K562 (cell line): ENCODE data around the gene C19orf12. TPM values are rescaled to one million over a fixed set of nuclear protein-coding genes. Genes with fewer than 3 reads are reported as not detected.

Source experiments
- ARID1B ChIP-seq: fragments of 450-650 bp; IDR thresholded peaks from 2 replicates; pipeline ENCODE4 v1.6.1; 2016; ENCODE audit warnings: antibody characterized with exemption, mild to moderate bottlenecking, inconsistent platforms
- CCNT2 ChIP-seq: IDR thresholded peaks from 2 replicates; pipeline ENCODE4 v1.6.1; 2011; ENCODE audit warnings: borderline replicate concordance, low read depth, mild to moderate bottlenecking, moderate library complexity, mixed read lengths, low read length; ENCODE audit not compliant: insufficient read length; ENCODE audit errors: extremely low read depth
- MAZ ChIP-seq, 2 experiments: fragments of 450-650 bp in 1 of 2; sonication (generic) in 1 of 2; formaldehyde crosslinking; IDR thresholded peaks in 1 of 2; conservative IDR thresholded peaks in 1 of 2; 2 replicates each; pipeline versions ENCODE4 v1.4.0 to v1.5.0; 2020; ENCODE audit warnings: mild to moderate bottlenecking in 1 of 2, missing genetic modification reagents in 1 of 2
- ZBTB40 ChIP-seq, 2 experiments: fragments of 450-650 bp in 1 of 2; sonication (generic) in 1 of 2; formaldehyde crosslinking in 1 of 2; IDR thresholded peaks; 2 replicates each; pipeline versions ENCODE4 v1.7.1 to v1.9.0; 2016 to 2022; ENCODE audit warnings: inconsistent platforms in 1 of 2, mild to moderate bottlenecking in 1 of 2, missing genetic modification reagents in 1 of 2
- polyA plus RNA-seq, 8 experiments: library from polyadenylated mRNA; depleted of rRNA in 4 of 8; stranded (reverse) in 5 of 8; unstranded in 3 of 8; fragments of >200 nt; fragmentation: Nextera tagmentation in 2 of 8; fragmentation: Illumina TruSeq in 1 of 8; extraction: Ambion mirVana in 2 of 8; extraction: Trizol in 1 of 8; gene quantifications; 2 replicates each; pipeline versions ENCODE4 v1.2.1 to v1.2.3, GENCODE V29; 2011 to 2014; ENCODE audit warnings: inconsistent platforms in 1 of 8, missing spikeins in 1 of 8
- total RNA-seq, 7 experiments: library from RNA; depleted of rRNA in 6 of 7; stranded (reverse); fragments of >200 nt in 6 of 7; fragmentation: Illumina TruSeq in 2 of 7; extraction: Trizol in 2 of 7; gene quantifications; 2 replicates each; pipeline versions ENCODE4 v1.2.1 to v1.2.3, GENCODE V29; 2011 to 2021; ENCODE audit warnings: low replicate concordance in 1 of 7
- TF ChIP-seq, protein P1 (sequence below): fragments of 450-650 bp; IDR thresholded peaks from 2 replicates; pipeline ENCODE4 v1.6.1; 2016; ENCODE audit warnings: antibody characterized with exemption

The C19orf12 gene
- total and polyA plus RNA-seq, 9 of the 15 experiments (the other 6 are each of a cell fraction or from before 2014, with no cell fraction given): 1.9 to 14.5 (median 10.2) TPM

DNA sequence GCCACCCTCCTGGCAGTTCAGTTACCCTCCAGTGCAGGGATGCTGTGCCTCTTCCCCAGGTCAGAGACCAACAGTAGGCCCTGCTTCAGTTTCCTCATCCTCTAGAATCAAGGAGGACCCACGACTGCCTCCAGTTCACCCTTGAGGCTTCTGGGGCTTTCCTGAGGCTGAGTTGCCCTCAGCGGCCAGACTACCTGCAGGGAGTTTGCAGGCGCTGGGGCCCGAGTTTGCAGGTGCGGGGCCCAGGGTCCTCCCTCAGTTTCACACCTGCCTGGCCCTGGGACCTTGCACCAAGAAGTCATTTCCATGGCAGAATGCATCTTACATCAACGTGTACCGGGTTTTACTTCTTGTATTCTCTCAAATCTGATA is 38.9 kb upstream of the C19orf12 start (continued):
- no peak for TF ChIP-seq ARID1B
- TF ChIP-seq, protein P1, sequence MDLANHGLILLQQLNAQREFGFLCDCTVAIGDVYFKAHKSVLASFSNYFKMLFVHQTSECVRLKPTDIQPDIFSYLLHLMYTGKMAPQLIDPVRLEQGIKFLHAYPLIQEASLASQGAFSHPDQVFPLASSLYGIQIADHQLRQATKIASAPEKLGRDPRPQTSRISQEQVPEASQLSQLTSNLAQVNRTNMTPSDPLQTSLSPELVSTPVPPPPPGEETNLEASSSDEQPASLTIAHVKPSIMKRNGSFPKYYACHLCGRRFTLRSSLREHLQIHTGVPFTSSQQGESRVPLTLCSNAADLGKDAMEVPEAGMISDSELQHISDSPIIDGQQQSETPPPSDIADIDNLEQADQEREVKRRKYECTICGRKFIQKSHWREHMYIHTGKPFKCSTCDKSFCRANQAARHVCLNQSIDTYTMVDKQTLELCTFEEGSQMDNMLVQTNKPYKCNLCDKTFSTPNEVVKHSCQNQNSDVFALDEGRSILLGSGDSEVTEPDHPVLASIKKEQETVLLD: no peak
- TF ChIP-seq MAZ (CRISPR knock-in tag; conservative IDR thresholded peaks at IDR 0.05 in 1 of 2, IDR thresholded peaks at IDR 0.05 in 1 of 2): no peak
- TF ChIP-seq ZBTB40 (IDR thresholded peaks at IDR 0.05): no peak
- no peak for TF ChIP-seq ZBTB40 (CRISPR knock-in tag; IDR thresholded peaks at IDR 0.05)
- TF ChIP-seq CCNT2: no peak
